ENCODE results near the gene NFIA. TPM values are rescaled to one million over a fixed set of nuclear protein-coding genes. Genes with fewer than 3 reads are reported as not detected.

The NFIA gene
- polyA plus RNA-seq, 1 donor (not counting 4 experiments of a cell fraction or from before 2014, with no cell fraction given), result 14.7 TPM

GRCh38 chr1:61095470-61095812 is 13.1 kb downstream of the NFIA start:
- Histone ChIP-seq H3K36me3 (ENCODE audit: control insufficient read depth in 2 of 2, extremely low read depth in 1 of 2, insufficient read depth in 2 of 2, low read length in 2 of 2) (peaks cover 0 to under 1% of the 10 kb centered on the region in 2 experiments), H3K4me1 (ENCODE audit: control insufficient read depth, extremely low read depth, insufficient read depth, low read length) (peaks cover 18% of the 10 kb centered on the region), H2AFZ (ENCODE audit: control insufficient read depth, low read length) (no peak overlapping the region), H3K79me2 (ENCODE audit: control insufficient read depth, insufficient read depth, low read length) (peaks cover 56% of the 10 kb centered on the region), H3K9me1 (ENCODE audit: control insufficient read depth, extremely low read depth, insufficient read depth, low read length) (no peaks in the 10 kb centered on the region), H3K27me3 (ENCODE audit: control insufficient read depth, extremely low read depth, insufficient read depth, low read length) (no peaks in the 10 kb centered on the region), H3K9ac (ENCODE audit: control insufficient read depth, extremely low read depth, insufficient read depth, low read length) (no peak overlapping the region), H3K4me2 (ENCODE audit: control insufficient read depth, extremely low read depth, insufficient read depth, low read depth, low read length) (no peak overlapping the region), H4K20me1 (ENCODE audit: control insufficient read depth, extremely low read depth, insufficient read depth, low read length) (no peaks in the 10 kb centered on the region), H3K4me3 (ENCODE audit: control insufficient read depth in 2 of 3, extremely low read depth in 1 of 3, insufficient read depth in 2 of 3, low read depth in 1 of 3, low read length in 3 of 3) (no peak overlapping the region), H3K27ac (ENCODE audit: control insufficient read depth, insufficient read depth, low read length) (no peak overlapping the region), H3K9me3 (ENCODE audit: control insufficient read depth, low read depth, low read length) (no peaks in the 10 kb centered on the region)
- TF ChIP-seq EZH2 (IDR thresholded peaks at IDR 0.05; ENCODE audit: low read length) (no peak), CTCF (optimal IDR thresholded peaks at IDR 0.05 in 1 of 3, IDR thresholded peaks at IDR 0.05 in 1 of 3, conservative IDR thresholded peaks at IDR 0.05 in 1 of 3; ENCODE audit: extremely low read depth in 1 of 3, insufficient read depth in 2 of 3, low read length in 3 of 3) (no peak)
- FAIRE-seq, result no peak
- dilution Hi-C loops (cut with MboI; ENCODE audit: extremely low pct_ligation_motif_present, low sequenced_read_pairs), result no loop called here
- DNase-seq (ENCODE audit: low read depth, low spot score), result no peak

GRCh38 chr1:61097317-61097716 is 15.0 kb downstream of the NFIA start:
- FAIRE-seq, result peak; percentile 73
- Histone ChIP-seq H3K79me2 (ENCODE audit: control insufficient read depth, insufficient read depth, low read length) (peaks cover 49% of the 10 kb centered on the region), H3K4me1 (ENCODE audit: control insufficient read depth, extremely low read depth, insufficient read depth, low read length) (peaks cover 15% of the 10 kb centered on the region), H3K36me3 (ENCODE audit: control insufficient read depth in 2 of 2, extremely low read depth in 1 of 2, insufficient read depth in 2 of 2, low read length in 2 of 2) (no peaks in the 10 kb centered on the region), H3K4me3 (ENCODE audit: control insufficient read depth in 2 of 3, extremely low read depth in 1 of 3, insufficient read depth in 2 of 3, low read depth in 1 of 3, low read length in 3 of 3) (no peak overlapping the region), H3K9me3 (ENCODE audit: control insufficient read depth, low read depth, low read length) (no peaks in the 10 kb centered on the region), H4K20me1 (ENCODE audit: control insufficient read depth, extremely low read depth, insufficient read depth, low read length) (no peaks in the 10 kb centered on the region), H3K27me3 (ENCODE audit: control insufficient read depth, extremely low read depth, insufficient read depth, low read length) (no peaks in the 10 kb centered on the region), H2AFZ (ENCODE audit: control insufficient read depth, low read length) (no peak overlapping the region), H3K9ac (ENCODE audit: control insufficient read depth, extremely low read depth, insufficient read depth, low read length) (no peak overlapping the region), H3K9me1 (ENCODE audit: control insufficient read depth, extremely low read depth, insufficient read depth, low read length) (no peaks in the 10 kb centered on the region), H3K4me2 (ENCODE audit: control insufficient read depth, extremely low read depth, insufficient read depth, low read depth, low read length) (no peak overlapping the region), H3K27ac (ENCODE audit: control insufficient read depth, insufficient read depth, low read length) (peak overlapping the region; percentile 3)
- TF ChIP-seq EZH2 (IDR thresholded peaks at IDR 0.05; ENCODE audit: low read length), result no peak
- no peak for TF ChIP-seq CTCF (optimal IDR thresholded peaks at IDR 0.05 in 1 of 3, IDR thresholded peaks at IDR 0.05 in 1 of 3, conservative IDR thresholded peaks at IDR 0.05 in 1 of 3; ENCODE audit: extremely low read depth in 1 of 3, insufficient read depth in 2 of 3, low read length in 3 of 3)
- DNase-seq (ENCODE audit: low read depth, low spot score), result no peak
- dilution Hi-C loops (cut with MboI; ENCODE audit: extremely low pct_ligation_motif_present, low sequenced_read_pairs), result no loop called here
